Gastroesophageal sphincter (tissue), 4 donors: ENCODE results near the gene GOLGA1. TPM values are rescaled to one million over a fixed set of nuclear protein-coding genes. Genes with fewer than 3 reads are reported as not detected.

Experiments
- ATAC-seq: fragments of 150-250 bp; one replicate; pipeline ENCODE4 v1.9.1; 2016; ENCODE audit warnings: mild to moderate bottlenecking, moderate library complexity
- H3K27ac ChIP-seq, 4 donors: fragments of 200-600 bp; sonication (generic) in 3 of 4; 1 replicate in 3 of 4; 2 replicates in 1 of 4; pipeline ENCODE4 v1.5.1; 2016 to 2019
- H3K27me3 ChIP-seq: fragments of 200-600 bp; sonication (generic); one replicate; pipeline ENCODE4 v1.5.1; 2019
- H3K36me3 ChIP-seq, 2 donors: fragments of 200-600 bp; sonication (generic); one replicate each; pipeline ENCODE4 v1.5.1; 2019; ENCODE audit warnings: control low read depth in 1 of 2
- H3K4me1 ChIP-seq, 3 donors: fragments of 200-600 bp; sonication (generic); 1 replicate in 2 of 3; 2 replicates in 1 of 3; pipeline ENCODE4 v1.5.1; 2016 to 2019; ENCODE audit warnings: control low read depth in 2 of 3
- H3K4me3 ChIP-seq, 2 donors: fragments of 200-600 bp; sonication (generic); one replicate each; pipeline ENCODE4 v1.5.1; 2019; ENCODE audit warnings: mild to moderate bottlenecking in 1 of 2, moderate library complexity in 1 of 2
- H3K9me3 ChIP-seq, 3 donors: fragments of 200-600 bp; sonication (generic); one replicate each; pipeline ENCODE4 v1.5.1; 2017 to 2019; ENCODE audit warnings: control low read depth in 2 of 3
- EP300 ChIP-seq: sonication (generic); formaldehyde crosslinking; IDR thresholded peaks from one replicate; pipeline ENCODE4 v1.6.1; 2017; ENCODE audit warnings: antibody characterized with exemption, mild to moderate bottlenecking
- POLR2A ChIP-seq, 2 donors: fragments of 450-650 bp; IDR thresholded peaks; one replicate each; pipeline ENCODE4 v1.6.1; 2017; ENCODE audit warnings: antibody characterized with exemption in 2 of 2, mild to moderate bottlenecking in 2 of 2, moderate library complexity in 1 of 2
- POLR2AphosphoS5 ChIP-seq: sonication (generic); formaldehyde crosslinking; IDR thresholded peaks from one replicate; pipeline ENCODE4 v1.6.1; 2017; ENCODE audit warnings: antibody characterized with exemption
- WGBS, 2 donors: methylation state at CpG; one replicate each; pipeline ENCODE4 v1.1.5; 2018; ENCODE audit warnings: low coverage in 1 of 2; 5-methylcytosine and 5-hydroxymethylcytosine counted together
- total RNA-seq, 4 donors: library from RNA; depleted of rRNA; stranded (reverse); fragments of >200 nt; gene quantifications; one replicate each; pipeline ENCODE4 v1.1.0, GENCODE V29; 2016
- TF ChIP-seq, protein P1 (sequence below), 4 experiments: fragments of 200-600 bp in 2 of 4; fragments of 450-650 bp in 2 of 4; sonication (generic) in 1 of 4; IDR thresholded peaks; one replicate each; pipeline ENCODE4 v1.5.1; 2017 to 2019; ENCODE audit warnings: antibody characterized with exemption in 4 of 4, mild to moderate bottlenecking in 2 of 4, moderate library complexity in 2 of 4

Gene GOLGA1, protein sequence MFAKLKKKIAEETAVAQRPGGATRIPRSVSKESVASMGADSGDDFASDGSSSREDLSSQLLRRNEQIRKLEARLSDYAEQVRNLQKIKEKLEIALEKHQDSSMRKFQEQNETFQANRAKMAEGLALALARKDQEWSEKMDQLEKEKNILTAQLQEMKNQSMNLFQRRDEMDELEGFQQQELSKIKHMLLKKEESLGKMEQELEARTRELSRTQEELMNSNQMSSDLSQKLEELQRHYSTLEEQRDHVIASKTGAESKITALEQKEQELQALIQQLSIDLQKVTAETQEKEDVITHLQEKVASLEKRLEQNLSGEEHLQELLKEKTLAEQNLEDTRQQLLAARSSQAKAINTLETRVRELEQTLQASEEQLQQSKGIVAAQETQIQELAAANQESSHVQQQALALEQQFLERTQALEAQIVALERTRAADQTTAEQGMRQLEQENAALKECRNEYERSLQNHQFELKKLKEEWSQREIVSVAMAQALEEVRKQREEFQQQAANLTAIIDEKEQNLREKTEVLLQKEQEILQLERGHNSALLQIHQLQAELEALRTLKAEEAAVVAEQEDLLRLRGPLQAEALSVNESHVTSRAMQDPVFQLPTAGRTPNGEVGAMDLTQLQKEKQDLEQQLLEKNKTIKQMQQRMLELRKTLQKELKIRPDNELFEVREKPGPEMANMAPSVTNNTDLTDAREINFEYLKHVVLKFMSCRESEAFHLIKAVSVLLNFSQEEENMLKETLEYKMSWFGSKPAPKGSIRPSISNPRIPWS
- 10 to 100 TPM; 21.3 to 42.5 (median 31.9) TPM for total RNA-seq

DNA sequence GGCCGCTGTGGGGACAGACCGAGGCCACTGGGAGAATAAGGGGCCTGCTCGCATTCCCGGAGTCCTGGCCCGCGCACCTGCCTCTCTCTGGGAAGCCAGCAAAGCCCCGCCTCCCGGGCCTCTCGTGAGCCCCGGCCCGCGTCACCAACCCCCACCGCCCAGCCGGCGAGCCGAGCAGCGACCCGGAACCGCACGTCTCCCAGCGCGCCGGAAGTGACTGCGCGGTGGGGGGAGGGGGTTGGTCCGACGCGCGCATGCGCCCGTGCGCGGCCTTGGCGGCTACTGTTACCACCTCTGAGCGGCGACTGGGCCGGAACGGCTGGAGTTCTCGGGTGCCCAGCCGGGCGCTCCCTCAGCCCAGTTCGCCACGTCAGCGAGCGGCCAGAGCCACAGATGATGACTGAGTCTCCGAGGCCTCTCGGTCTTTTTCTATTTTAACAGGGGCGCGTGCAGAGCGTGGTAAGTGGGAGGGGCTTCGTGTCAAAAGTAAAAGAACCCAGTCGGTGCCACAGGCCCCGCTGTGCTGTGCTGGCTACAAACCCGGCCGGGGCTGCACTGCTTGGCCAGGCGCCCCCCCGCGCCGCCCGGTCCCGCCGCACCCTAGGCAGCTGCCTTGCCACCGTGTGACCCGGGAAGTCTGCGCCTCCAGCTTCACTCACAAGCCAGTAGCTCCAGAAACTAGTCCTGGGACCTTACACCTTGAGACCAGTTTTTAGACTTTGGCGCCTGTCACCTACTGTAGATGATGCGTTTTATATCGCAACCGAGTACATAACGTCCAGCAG is at the start of gene GOLGA1:
TSS of gene GOLGA1 (minus strand) at position 190 of the 785 bp plus-strand sequence. CDS start 2,372 bp downstream, outside the sequence.
- TF ChIP-seq POLR2AphosphoS5 (peak; percentile 86), POLR2A (IDR thresholded peaks at IDR 0.05) (peak; percentile 86 to 89), EP300 (no peak)
- TF ChIP-seq, protein P1, sequence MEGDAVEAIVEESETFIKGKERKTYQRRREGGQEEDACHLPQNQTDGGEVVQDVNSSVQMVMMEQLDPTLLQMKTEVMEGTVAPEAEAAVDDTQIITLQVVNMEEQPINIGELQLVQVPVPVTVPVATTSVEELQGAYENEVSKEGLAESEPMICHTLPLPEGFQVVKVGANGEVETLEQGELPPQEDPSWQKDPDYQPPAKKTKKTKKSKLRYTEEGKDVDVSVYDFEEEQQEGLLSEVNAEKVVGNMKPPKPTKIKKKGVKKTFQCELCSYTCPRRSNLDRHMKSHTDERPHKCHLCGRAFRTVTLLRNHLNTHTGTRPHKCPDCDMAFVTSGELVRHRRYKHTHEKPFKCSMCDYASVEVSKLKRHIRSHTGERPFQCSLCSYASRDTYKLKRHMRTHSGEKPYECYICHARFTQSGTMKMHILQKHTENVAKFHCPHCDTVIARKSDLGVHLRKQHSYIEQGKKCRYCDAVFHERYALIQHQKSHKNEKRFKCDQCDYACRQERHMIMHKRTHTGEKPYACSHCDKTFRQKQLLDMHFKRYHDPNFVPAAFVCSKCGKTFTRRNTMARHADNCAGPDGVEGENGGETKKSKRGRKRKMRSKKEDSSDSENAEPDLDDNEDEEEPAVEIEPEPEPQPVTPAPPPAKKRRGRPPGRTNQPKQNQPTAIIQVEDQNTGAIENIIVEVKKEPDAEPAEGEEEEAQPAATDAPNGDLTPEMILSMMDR (IDR thresholded peaks at IDR 0.05): no peak
- ATAC-seq: peak; percentile 98
- Histone ChIP-seq H3K27ac (peak within 1 kb of the TSS; percentile 85 to 99 (median 96)), H3K4me3 (peak within 1 kb of the TSS; percentile 69 to 82), H3K36me3 (peaks cover 0 to 26% of the 10 kb centered on the region in 2 donors), H3K4me1 (peaks cover 0 to 25% (median 3%) of the 10 kb centered on the region in 3 donors), H3K27me3 (no peaks in the 10 kb centered on the region), H3K9me3 (no peaks in the 10 kb centered on the region)
- WGBS, 2 donors: 3% methylated on average over 8 of the region's 70 CpGs; no CpG with 5 or more reads in 1 of the 2 donors

DNA sequence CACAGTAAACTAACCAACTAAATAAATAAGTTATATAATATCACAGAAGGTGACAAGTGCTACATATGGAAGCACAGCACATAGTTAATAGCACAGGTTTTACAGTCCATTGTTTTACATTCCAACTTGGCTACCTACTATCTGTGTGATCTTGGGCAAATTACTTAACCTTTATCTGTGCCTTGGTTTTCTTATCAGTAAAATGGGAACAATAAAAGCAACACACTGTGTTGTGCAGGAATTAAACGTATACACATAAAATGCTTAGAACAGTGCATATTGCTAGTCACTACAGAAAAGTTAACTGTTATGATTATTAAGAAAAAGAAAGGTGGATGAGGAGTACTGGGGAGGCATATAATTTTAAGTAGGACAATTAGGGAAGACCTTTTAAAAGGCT is 42.8 kb upstream of the GOLGA1 start:
- H3K27ac ChIP-seq: no peak overlapping the region
- H3K27me3 ChIP-seq: no peaks in the 10 kb centered on the region
- WGBS, 2 donors: 83 to 92% methylated on average over 1 of the region's 1 CpG
- peaks cover 0 to 44% of the 10 kb centered on the region in 2 donors for H3K36me3 ChIP-seq
- TF ChIP-seq EP300: no peak
- TF ChIP-seq, protein P1 (IDR thresholded peaks at IDR 0.05): no peak
- TF ChIP-seq POLR2A (IDR thresholded peaks at IDR 0.05): no peak
- TF ChIP-seq POLR2AphosphoS5: no peak
- ATAC-seq: no peak
- no peaks in the 10 kb centered on the region for H3K9me3 ChIP-seq
- no peak overlapping the region for H3K4me3 ChIP-seq
- H3K4me1 ChIP-seq: no peaks in the 10 kb centered on the region

DNA sequence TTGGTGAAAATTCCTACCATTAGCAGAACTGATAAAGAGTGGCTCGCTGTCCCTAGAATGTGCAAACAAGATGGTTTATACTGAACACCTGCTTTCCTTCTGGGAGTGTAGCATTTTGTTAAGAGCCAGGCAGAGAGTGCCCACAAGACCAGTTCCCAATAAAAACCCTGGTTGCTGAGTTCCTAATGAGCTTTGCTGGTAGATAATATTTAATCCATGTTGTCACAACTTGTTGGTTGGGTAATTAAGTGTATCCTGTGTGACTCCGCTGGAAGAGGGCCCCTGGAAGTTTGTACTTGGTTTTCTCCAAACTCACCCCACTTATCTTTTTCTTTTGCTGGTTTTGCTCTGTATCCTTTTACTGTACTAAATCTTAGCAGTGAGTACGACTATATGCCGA is 39.5 kb upstream of the GOLGA1 start:
- H3K9me3 ChIP-seq: no peaks in the 10 kb centered on the region
- H3K36me3 ChIP-seq: peaks cover 0 to 29% of the 10 kb centered on the region in 2 donors
- WGBS, 2 donors: 74 to 90% methylated on average over 4 of the region's 4 CpGs
- no peak overlapping the region for H3K27ac ChIP-seq
- no peaks in the 10 kb centered on the region for H3K4me1 ChIP-seq
- ATAC-seq: no peak
- H3K27me3 ChIP-seq: no peaks in the 10 kb centered on the region
- no peak overlapping the region for H3K4me3 ChIP-seq
- TF ChIP-seq POLR2AphosphoS5 (no peak), EP300 (no peak)

DNA sequence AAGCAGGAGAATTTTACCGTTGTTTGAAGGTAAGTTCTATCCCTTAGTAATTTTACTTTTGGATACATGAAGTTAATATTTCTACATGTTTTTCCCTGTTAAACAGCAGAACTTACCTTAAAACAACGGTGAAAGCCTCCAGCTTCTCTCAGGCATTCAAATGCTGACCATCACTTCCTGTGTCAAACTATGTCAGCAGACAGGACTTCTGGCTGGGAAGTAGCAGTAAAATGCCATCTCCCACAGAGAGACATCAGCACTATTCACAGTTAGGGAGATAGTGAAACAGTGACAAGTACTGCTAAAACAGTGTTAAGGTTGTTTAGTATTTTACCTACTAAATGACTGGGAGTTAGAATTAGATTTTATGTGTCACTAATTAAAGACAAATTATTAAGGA is 34.2 kb upstream of the GOLGA1 start:
- TF ChIP-seq EP300 (no peak), POLR2A (IDR thresholded peaks at IDR 0.05) (no peak)
- no peaks in the 10 kb centered on the region for H3K4me1 ChIP-seq
- ATAC-seq: no peak
- no peak overlapping the region for H3K4me3 ChIP-seq
- H3K36me3 ChIP-seq: peaks cover 0 to 42% of the 10 kb centered on the region in 2 donors
- WGBS, 2 donors: 66 to 100% methylated on average over 1 to 2 of the region's 2 CpGs
- no peaks in the 10 kb centered on the region for H3K27me3 ChIP-seq
- H3K9me3 ChIP-seq: no peaks in the 10 kb centered on the region
- H3K27ac ChIP-seq: no peak overlapping the region

DNA sequence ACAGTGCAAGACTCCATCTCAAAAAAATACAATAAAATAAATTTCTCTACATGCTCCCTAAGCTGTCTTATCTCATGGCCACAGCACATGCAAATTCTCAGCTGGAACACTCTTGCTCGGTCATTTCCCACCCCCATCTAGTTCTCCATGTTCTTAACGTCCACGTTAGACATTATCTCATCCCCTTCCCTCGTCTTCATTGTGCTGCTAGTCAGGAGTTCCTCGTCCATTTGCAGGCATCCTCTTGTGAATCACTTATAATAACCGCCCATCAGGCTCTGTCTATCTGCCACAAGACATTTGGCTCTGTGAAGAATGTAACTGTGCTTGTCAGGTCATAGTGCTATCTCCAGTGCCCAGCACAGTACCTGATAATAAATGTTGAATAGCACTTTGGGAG is 32.9 kb upstream of the GOLGA1 start:
- Histone ChIP-seq H3K4me1 (no peaks in the 10 kb centered on the region), H3K36me3 (peaks cover 0 to 54% of the 10 kb centered on the region in 2 donors), H3K4me3 (no peak overlapping the region), H3K9me3 (no peaks in the 10 kb centered on the region), H3K27ac (no peak overlapping the region), H3K27me3 (no peaks in the 10 kb centered on the region)
- WGBS, 2 donors: 88 to 96% methylated on average over 4 to 6 of the region's 6 CpGs
- no peak for ATAC-seq
- TF ChIP-seq, protein P1 (IDR thresholded peaks at IDR 0.05): no peak
- TF ChIP-seq POLR2AphosphoS5 (no peak), POLR2A (IDR thresholded peaks at IDR 0.05) (no peak), EP300 (no peak)
